ENCODE data around the gene KCNQ5.
"Not testable (repeated sequence)": the region's sequence is repeated elsewhere in the genome, so short reads cannot be mapped to it uniquely, and the experiment has no call there.

The KCNQ5 gene

GRCh38 chr6:73176057-73176456 lies 554.2 kb downstream of the KCNQ5 start:
- TF ChIP-seq CTCF (IDR thresholded peaks at IDR 0.05; ENCODE audit: insufficient read depth, low read depth, low read length, missing control alignments), result no peak
- no peak overlapping the region for H3K4me3 ChIP-seq (ENCODE audit: low read length)
- no peak for DNase-seq (ENCODE audit: low read depth)

GRCh38 chr6:73177221-73177944 lies 555.5 kb downstream of the KCNQ5 start:
- no peak for TF ChIP-seq CTCF (IDR thresholded peaks at IDR 0.05; ENCODE audit: insufficient read depth, low read depth, low read length, missing control alignments)
- no peak overlapping the region for H3K4me3 ChIP-seq (ENCODE audit: low read length)
- DNase-seq (ENCODE audit: low read depth), result no peak

GRCh38 chr6:73180076-73180738 lies 558.3 kb downstream of the KCNQ5 start:
- DNase-seq (ENCODE audit: low read depth), result peak; percentile 56
- no peak for TF ChIP-seq CTCF (IDR thresholded peaks at IDR 0.05; ENCODE audit: insufficient read depth, low read depth, low read length, missing control alignments)
- no peak overlapping the region for H3K4me3 ChIP-seq (ENCODE audit: low read length)

GRCh38 chr6:73180763-73181619 lies 559.1 kb downstream of the KCNQ5 start:
- DNase-seq (ENCODE audit: low read depth), result peak; percentile 73
- peak overlapping the region; percentile 5 for H3K4me3 ChIP-seq (ENCODE audit: low read length)
- TF ChIP-seq CTCF (IDR thresholded peaks at IDR 0.05; ENCODE audit: insufficient read depth, low read depth, low read length, missing control alignments), result peak; percentile 85

GRCh38 chr6:73182021-73182607 lies 560.2 kb downstream of the KCNQ5 start:
- DNase-seq (ENCODE audit: low read depth), result no peak
- no peak overlapping the region for H3K4me3 ChIP-seq (ENCODE audit: low read length)
- no peak for TF ChIP-seq CTCF (IDR thresholded peaks at IDR 0.05; ENCODE audit: insufficient read depth, low read depth, low read length, missing control alignments)

- DNase-seq (ENCODE audit: low read depth); H3K4me3 ChIP-seq (ENCODE audit: low read length): not testable (repeated sequence)
Observed at GRCh38 chr6:73193302-73193701, 571.4 kb downstream of the KCNQ5 start.

- no peak overlapping the region for H3K4me3 ChIP-seq (ENCODE audit: low read length)
- TF ChIP-seq CTCF (IDR thresholded peaks at IDR 0.05; ENCODE audit: insufficient read depth, low read depth, low read length, missing control alignments), result no peak
- no peak for DNase-seq (ENCODE audit: low read depth)
Observed at GRCh38 chr6:73194744-73195143, 572.9 kb downstream of the KCNQ5 start.

Data from epithelial cell of esophagus (primary cell).